Measurements from ENCODE around the gene AOPEP.

Gene AOPEP

DNA sequence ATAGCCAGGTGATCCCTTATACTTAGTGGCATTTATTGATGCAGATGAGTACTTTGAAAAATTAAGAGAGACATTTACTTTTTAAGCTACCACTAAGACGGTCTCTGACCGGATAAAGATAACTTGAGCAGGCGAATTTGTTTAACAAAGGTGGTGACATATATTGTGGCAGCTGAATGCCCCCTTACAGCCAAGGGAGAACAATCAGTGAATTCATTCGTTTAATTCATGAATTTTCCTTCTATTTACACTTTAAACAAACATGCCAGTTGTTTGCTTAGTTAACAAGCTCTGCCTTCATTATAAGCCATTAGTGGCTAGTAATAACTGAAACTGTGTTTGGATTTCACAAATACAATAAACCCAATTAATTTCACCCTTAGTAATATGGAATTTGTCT lies 187.1 kb downstream of the AOPEP start:
- TF ChIP-seq TEAD4 (IDR thresholded peaks at IDR 0.05) (no peak), CREB1 (IDR thresholded peaks at IDR 0.05; ENCODE audit: low read depth) (no peak), EP300 (IDR thresholded peaks at IDR 0.05; ENCODE audit: borderline replicate concordance) (no peak), ZBTB7A (IDR thresholded peaks at IDR 0.05; ENCODE audit: low read depth) (no peak), NFIC (IDR thresholded peaks at IDR 0.05) (no peak), TAF1 (IDR thresholded peaks at IDR 0.05; ENCODE audit: low read depth) (no peak), FOXM1 (IDR thresholded peaks at IDR 0.05; ENCODE audit: borderline replicate concordance, low read depth) (no peak), RAD21 (IDR thresholded peaks at IDR 0.05; ENCODE audit: low read depth) (no peak), TCF12 (IDR thresholded peaks at IDR 0.05; ENCODE audit: low read depth) (no peak), EGR1 (IDR thresholded peaks at IDR 0.05) (no peak), YY1 (IDR thresholded peaks at IDR 0.05; ENCODE audit: low read depth) (no peak), CEBPB (IDR thresholded peaks at IDR 0.05) (no peak)
- TF ChIP-seq, protein P1, sequence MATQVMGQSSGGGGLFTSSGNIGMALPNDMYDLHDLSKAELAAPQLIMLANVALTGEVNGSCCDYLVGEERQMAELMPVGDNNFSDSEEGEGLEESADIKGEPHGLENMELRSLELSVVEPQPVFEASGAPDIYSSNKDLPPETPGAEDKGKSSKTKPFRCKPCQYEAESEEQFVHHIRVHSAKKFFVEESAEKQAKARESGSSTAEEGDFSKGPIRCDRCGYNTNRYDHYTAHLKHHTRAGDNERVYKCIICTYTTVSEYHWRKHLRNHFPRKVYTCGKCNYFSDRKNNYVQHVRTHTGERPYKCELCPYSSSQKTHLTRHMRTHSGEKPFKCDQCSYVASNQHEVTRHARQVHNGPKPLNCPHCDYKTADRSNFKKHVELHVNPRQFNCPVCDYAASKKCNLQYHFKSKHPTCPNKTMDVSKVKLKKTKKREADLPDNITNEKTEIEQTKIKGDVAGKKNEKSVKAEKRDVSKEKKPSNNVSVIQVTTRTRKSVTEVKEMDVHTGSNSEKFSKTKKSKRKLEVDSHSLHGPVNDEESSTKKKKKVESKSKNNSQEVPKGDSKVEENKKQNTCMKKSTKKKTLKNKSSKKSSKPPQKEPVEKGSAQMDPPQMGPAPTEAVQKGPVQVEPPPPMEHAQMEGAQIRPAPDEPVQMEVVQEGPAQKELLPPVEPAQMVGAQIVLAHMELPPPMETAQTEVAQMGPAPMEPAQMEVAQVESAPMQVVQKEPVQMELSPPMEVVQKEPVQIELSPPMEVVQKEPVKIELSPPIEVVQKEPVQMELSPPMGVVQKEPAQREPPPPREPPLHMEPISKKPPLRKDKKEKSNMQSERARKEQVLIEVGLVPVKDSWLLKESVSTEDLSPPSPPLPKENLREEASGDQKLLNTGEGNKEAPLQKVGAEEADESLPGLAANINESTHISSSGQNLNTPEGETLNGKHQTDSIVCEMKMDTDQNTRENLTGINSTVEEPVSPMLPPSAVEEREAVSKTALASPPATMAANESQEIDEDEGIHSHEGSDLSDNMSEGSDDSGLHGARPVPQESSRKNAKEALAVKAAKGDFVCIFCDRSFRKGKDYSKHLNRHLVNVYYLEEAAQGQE (IDR thresholded peaks at IDR 0.05; ENCODE audit: low read depth) = no peak
- TF ChIP-seq, protein P2, sequence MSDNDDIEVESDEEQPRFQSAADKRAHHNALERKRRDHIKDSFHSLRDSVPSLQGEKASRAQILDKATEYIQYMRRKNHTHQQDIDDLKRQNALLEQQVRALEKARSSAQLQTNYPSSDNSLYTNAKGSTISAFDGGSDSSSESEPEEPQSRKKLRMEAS (IDR thresholded peaks at IDR 0.05) = no peak
- TF ChIP-seq, protein P3, sequence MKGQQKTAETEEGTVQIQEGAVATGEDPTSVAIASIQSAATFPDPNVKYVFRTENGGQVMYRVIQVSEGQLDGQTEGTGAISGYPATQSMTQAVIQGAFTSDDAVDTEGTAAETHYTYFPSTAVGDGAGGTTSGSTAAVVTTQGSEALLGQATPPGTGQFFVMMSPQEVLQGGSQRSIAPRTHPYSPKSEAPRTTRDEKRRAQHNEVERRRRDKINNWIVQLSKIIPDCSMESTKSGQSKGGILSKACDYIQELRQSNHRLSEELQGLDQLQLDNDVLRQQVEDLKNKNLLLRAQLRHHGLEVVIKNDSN (IDR thresholded peaks at IDR 0.05) = no peak

DNA sequence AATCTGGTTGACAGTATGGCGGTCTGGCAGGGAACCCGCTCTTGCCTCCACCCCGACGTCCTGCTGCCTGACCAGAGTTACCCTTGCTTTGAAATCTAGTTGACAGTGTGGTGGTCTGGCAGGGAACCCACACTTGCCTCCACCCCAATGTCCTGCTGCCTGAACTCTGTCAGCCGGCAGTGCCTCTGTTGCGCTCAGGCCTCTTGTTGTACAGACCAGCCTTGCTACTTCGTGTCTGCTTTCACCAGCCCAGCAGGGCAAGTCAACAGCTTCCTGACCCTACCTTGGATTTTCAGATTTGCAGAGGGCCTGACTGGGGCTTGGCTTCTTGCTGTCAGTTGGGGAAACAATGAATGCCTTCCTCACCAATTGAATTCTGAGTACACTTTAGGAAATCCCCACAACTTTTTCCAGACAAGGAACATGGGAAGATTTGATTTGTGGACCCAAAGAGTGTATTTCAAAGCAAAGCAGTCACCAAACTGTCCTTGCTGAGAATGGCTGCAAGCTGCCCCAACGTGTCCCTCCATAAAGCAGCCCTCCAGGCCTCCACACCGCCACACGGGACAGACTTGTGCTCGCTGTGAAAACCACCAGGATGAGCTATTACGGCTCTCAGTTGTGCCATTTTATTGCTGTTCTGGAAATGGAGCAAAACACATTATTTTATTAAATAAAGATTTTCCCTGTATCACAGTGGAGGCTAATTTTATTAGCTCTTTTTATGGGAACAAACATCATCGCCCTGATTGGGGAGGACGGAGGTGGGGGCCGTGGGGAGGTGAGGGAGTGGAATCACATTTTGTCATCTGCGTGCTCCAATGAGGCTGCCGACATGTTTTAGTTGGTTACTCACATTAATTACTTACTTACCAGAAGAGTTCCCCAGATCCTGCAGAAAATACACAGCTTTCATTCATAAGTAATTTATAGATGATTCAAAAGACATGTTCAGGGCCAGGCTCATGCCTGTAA lies 189.3 kb downstream of the AOPEP start:
- TF ChIP-seq RAD21 (IDR thresholded peaks at IDR 0.05; ENCODE audit: low read depth) (no peak), TAF1 (IDR thresholded peaks at IDR 0.05; ENCODE audit: low read depth) (no peak), CREB1 (IDR thresholded peaks at IDR 0.05; ENCODE audit: low read depth) (no peak), NFIC (IDR thresholded peaks at IDR 0.05) (no peak)
- TF ChIP-seq, protein P2 (IDR thresholded peaks at IDR 0.05) = no peak

DNA sequence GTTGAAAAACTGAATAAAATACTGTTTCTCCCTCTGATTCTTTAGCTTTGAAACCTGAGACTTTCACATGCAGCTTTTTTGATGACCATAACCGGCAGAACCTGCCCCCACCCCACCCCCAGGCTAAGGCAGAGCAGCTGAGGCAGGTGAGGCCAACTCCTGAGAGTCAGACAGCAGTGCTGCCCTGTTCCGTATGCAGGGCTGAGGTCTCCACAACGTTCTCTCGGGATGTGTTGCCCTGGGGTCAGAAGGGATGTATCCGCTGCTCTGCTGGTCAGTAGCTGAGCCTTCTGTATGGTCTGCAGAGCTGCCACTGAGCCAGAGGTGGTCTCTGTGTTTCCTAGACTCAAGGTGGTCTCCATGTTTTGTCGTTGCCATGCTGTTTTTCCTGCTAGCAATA lies 190.5 kb downstream of the AOPEP start:
- peak; percentile 79; the same call in 1 of the 2 replicates for TF ChIP-seq EP300 (IDR thresholded peaks at IDR 0.05; ENCODE audit: borderline replicate concordance)
- peak; percentile 73; the same call in 1 of the 2 replicates for TF ChIP-seq TEAD4 (IDR thresholded peaks at IDR 0.05)
- peak; percentile 68 for TF ChIP-seq NFIC (IDR thresholded peaks at IDR 0.05)
- no peak for TF ChIP-seq TAF1 (IDR thresholded peaks at IDR 0.05; ENCODE audit: low read depth)
- TF ChIP-seq CEBPB (IDR thresholded peaks at IDR 0.05) = no peak
- TF ChIP-seq, protein P2 (IDR thresholded peaks at IDR 0.05) = peak; percentile 65
- peak; percentile 58; the same call in 1 of the 2 replicates for TF ChIP-seq FOXM1 (IDR thresholded peaks at IDR 0.05; ENCODE audit: borderline replicate concordance, low read depth)
- peak; percentile 84 for TF ChIP-seq TCF12 (IDR thresholded peaks at IDR 0.05; ENCODE audit: low read depth)
- peak; percentile 38; the same call in 1 of the 2 replicates for TF ChIP-seq YY1 (IDR thresholded peaks at IDR 0.05; ENCODE audit: low read depth)
- TF ChIP-seq RAD21 (IDR thresholded peaks at IDR 0.05; ENCODE audit: low read depth) = peak; percentile 42
- no peak for TF ChIP-seq EGR1 (IDR thresholded peaks at IDR 0.05)
- TF ChIP-seq, protein P3 (IDR thresholded peaks at IDR 0.05) = no peak
- no peak for TF ChIP-seq CREB1 (IDR thresholded peaks at IDR 0.05; ENCODE audit: low read depth)
- TF ChIP-seq, protein P1 (IDR thresholded peaks at IDR 0.05; ENCODE audit: low read depth) = no peak

DNA sequence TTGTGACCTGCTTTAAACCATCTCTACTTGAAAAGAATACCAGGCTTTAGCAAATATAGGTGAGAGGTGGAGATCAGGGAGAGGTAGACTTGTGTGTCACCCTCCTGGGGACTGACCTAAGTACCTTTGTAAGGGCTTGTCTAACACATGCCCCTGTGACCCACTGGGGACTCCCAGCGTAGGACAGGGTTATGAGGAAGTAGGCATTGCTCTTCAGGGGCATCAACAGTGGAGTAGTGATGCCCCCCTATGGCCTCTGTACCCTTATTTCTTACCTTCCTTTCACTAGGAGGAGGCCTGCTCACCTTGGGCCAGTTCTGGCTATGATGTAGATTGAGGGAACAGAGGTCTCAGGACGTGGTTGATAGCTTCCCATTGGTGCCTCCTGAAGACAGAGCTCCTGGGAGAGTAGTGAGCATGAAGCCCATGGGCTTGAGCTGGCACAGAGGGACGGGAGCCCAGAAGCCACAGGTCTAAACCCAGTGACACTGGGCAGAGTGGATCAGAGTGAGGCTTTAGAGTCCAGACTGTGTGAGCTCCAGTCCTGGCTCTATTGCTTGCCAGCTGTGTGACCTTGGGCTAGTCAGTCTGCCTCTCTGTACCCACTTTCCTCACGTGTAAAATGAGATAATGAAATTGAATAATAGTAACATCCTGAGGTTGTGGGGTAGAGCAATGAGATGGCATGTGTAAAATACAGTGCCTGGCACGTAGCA lies 191.7 kb downstream of the AOPEP start:
- peak; percentile 26; the same call in 1 of the 2 replicates for TF ChIP-seq RAD21 (IDR thresholded peaks at IDR 0.05; ENCODE audit: low read depth)
- no peak for TF ChIP-seq EP300 (IDR thresholded peaks at IDR 0.05; ENCODE audit: borderline replicate concordance)
